Lower lobe of right lung (tissue), 2 donors: Measurements from ENCODE around the gene PRDX6. TPM values are rescaled to one million over a fixed set of nuclear protein-coding genes. Genes with fewer than 3 reads are reported as not detected.

Experiments used
- ATAC-seq, 2 donors: fragments of 200-7000 bp; cut with Tn5 transposase; one replicate each; pipeline ENCODE4 v1.9.1; 2020 to 2022; ENCODE audit warnings: mild to moderate bottlenecking in 2 of 2, moderate library complexity in 2 of 2
- DNase-seq: peaks from one replicate; pipeline ENCODE4 v3.0.0-alpha.2; 2020
- H3K27ac ChIP-seq: fragments of 200-600 bp; one replicate; pipeline ENCODE4 v1.8.0; 2022
- H3K27me3 ChIP-seq: fragments of 200-600 bp; one replicate; pipeline ENCODE4 v1.8.0; 2022; ENCODE audit warnings: low read depth
- H3K36me3 ChIP-seq: fragments of 200-600 bp; one replicate; pipeline ENCODE4 v1.8.0; 2022; ENCODE audit warnings: mild to moderate bottlenecking
- H3K4me1 ChIP-seq: fragments of 200-600 bp; one replicate; pipeline ENCODE4 v1.8.0; 2022
- H3K4me3 ChIP-seq: fragments of 200-600 bp; one replicate; pipeline ENCODE4 v1.8.0; 2022; ENCODE audit warnings: mild to moderate bottlenecking
- H3K9me3 ChIP-seq: fragments of 200-600 bp; one replicate; pipeline ENCODE4 v1.8.0; 2022
- CTCF ChIP-seq: fragments of 200-600 bp; IDR thresholded peaks from one replicate; pipeline ENCODE4 v1.8.0; 2022; ENCODE audit warnings: antibody characterized with exemption, mild to moderate bottlenecking
- intact Hi-C: fragments of 100-400 bp; cut with DNase I; formaldehyde crosslinking; loops from one replicate; pipeline ENCODE4 v1.11.0; 2022
- total RNA-seq: library from RNA; stranded (reverse); fragmentation: NEBNext Ultra II Directional; extraction: Animal tissue kit (Norgen Biotek cat#: 25700); gene quantifications from one replicate; pipeline ENCODE4 v1.2.1, GENCODE V29; 2021
- donor health status: DM: no; HTN: yes; CAD: no; lungs with severe emphysema.

PRDX6 gene
- total RNA-seq, 1 donor from 2014 or later, result 187 TPM

GRCh38 chr1:173482683-173483082 is 5.5 kb downstream of the PRDX6 start:
- Histone ChIP-seq H3K4me3 (no peak overlapping the region), H3K27me3 (no peaks in the 10 kb centered on the region), H3K4me1 (peaks cover 24% of the 10 kb centered on the region), H3K27ac (no peak overlapping the region), H3K36me3 (peaks cover 74% of the 10 kb centered on the region), H3K9me3 (no peaks in the 10 kb centered on the region)
- DNase-seq, result no peak
- intact Hi-C loops, result no loop called here
- TF ChIP-seq CTCF, result no peak
- ATAC-seq, result no peak

- TF ChIP-seq CTCF, result no peak
- Histone ChIP-seq H3K4me3 (no peak overlapping the region), H3K4me1 (peaks cover 11% of the 10 kb centered on the region), H3K36me3 (peaks cover 90% of the 10 kb centered on the region), H3K27me3 (no peaks in the 10 kb centered on the region), H3K9me3 (no peaks in the 10 kb centered on the region), H3K27ac (no peak overlapping the region)
- ATAC-seq (no peak), DNase-seq (no peak)
- intact Hi-C loops, result no loop called here
These were observed 7.1 kb downstream of the PRDX6 start for GRCh38 chr1:173484276-173484675.

GRCh38 chr1:173485401-173485800 is 8.3 kb downstream of the PRDX6 start:
- H3K4me3 ChIP-seq, result no peak overlapping the region
- TF ChIP-seq CTCF, result no peak
- ATAC-seq (no peak), DNase-seq (no peak)
- H3K9me3 ChIP-seq, result no peaks in the 10 kb centered on the region
- H3K27ac ChIP-seq, result no peak overlapping the region
- intact Hi-C loops, result no loop called here
- no peaks in the 10 kb centered on the region for H3K4me1 ChIP-seq
- no peaks in the 10 kb centered on the region for H3K27me3 ChIP-seq
- H3K36me3 ChIP-seq, result peaks cover 95% of the 10 kb centered on the region

GRCh38 chr1:173488001-173488400 is 10.9 kb downstream of the PRDX6 start:
- peaks cover 72% of the 10 kb centered on the region for H3K36me3 ChIP-seq
- ATAC-seq, result no peak
- no peak for TF ChIP-seq CTCF
- no peaks in the 10 kb centered on the region for H3K4me1 ChIP-seq
- intact Hi-C loops, result no loop called here
- DNase-seq, result no peak
- H3K27me3 ChIP-seq, result no peaks in the 10 kb centered on the region
- H3K4me3 ChIP-seq, result no peak overlapping the region
- H3K9me3 ChIP-seq, result no peaks in the 10 kb centered on the region
- no peak overlapping the region for H3K27ac ChIP-seq

- H3K27me3 ChIP-seq, result no peaks in the 10 kb centered on the region
- no peak for DNase-seq
- ATAC-seq, result peak in 1 of 2 donors; percentile 7
- intact Hi-C loops, result no loop called here
- H3K4me3 ChIP-seq, result no peak overlapping the region
- TF ChIP-seq CTCF, result no peak
- no peaks in the 10 kb centered on the region for H3K4me1 ChIP-seq
- peaks cover 60% of the 10 kb centered on the region for H3K36me3 ChIP-seq
- no peaks in the 10 kb centered on the region for H3K9me3 ChIP-seq
- no peak overlapping the region for H3K27ac ChIP-seq
These were observed 12.0 kb downstream of the PRDX6 start for GRCh38 chr1:173489149-173489600.

GRCh38 chr1:173489929-173490328 is 12.8 kb downstream of the PRDX6 start:
- Histone ChIP-seq H3K4me3 (no peak overlapping the region), H3K36me3 (peaks cover 53% of the 10 kb centered on the region), H3K9me3 (no peaks in the 10 kb centered on the region), H3K27ac (no peak overlapping the region), H3K27me3 (no peaks in the 10 kb centered on the region), H3K4me1 (no peaks in the 10 kb centered on the region)
- DNase-seq (no peak), ATAC-seq (no peak)
- no peak for TF ChIP-seq CTCF
- intact Hi-C loops, result no loop called here
